WTC11 (cell line): ENCODE results near the gene FLT4. TPM values are rescaled to one million over a fixed set of nuclear protein-coding genes. Genes with fewer than 3 reads are reported as not detected.

Experiments
- ATAC-seq: fragments of 200-7000 bp; cut with Tn5 transposase; 2 replicates; pipeline ENCODE4 v1.10.0; 2021; ENCODE audit warnings: mild to moderate bottlenecking, moderate library complexity
- Bru-seq: library from RNA; stranded (reverse); fragments of 400-500 nt; gene quantifications from one replicate; lab custom pipeline; 2021; lab: Mats Ljungman, UMichigan
- CTCF ChIA-PET: fragments of 300-600 bp; sonication (Branson Sonifier 250); formaldehyde crosslinking; loops from one replicate; lab custom pipeline; 2021; ENCODE audit warnings: antibody characterized with exemption; lab: Charles Lee
- POLR2A ChIA-PET: fragments of 350-600 bp; sonication (Branson Sonifier 250); formaldehyde crosslinking; loops from one replicate; lab custom pipeline; 2021; ENCODE audit warnings: antibody characterized with exemption; lab: Charles Lee
- DNase-seq: peaks from one replicate; pipeline ENCODE4 v3.0.0; 2021; ENCODE audit warnings: low spot score
- H3K27ac Mint-ChIP-seq: 2 replicates; pipeline ENCODE4 v1.8.0; 2021; ENCODE audit warnings: mixed read lengths
- H3K27me3 Mint-ChIP-seq: 2 replicates; pipeline ENCODE4 v1.8.0; 2021; ENCODE audit warnings: low read depth, mild to moderate bottlenecking, moderate library complexity, mixed read lengths
- H3K36me3 Mint-ChIP-seq: 2 replicates; pipeline ENCODE4 v1.8.0; 2021; ENCODE audit warnings: mixed read lengths
- H3K4me1 Mint-ChIP-seq: 2 replicates; pipeline ENCODE4 v1.8.0; 2022; ENCODE audit warnings: mixed read lengths
- H3K4me3 Mint-ChIP-seq: 2 replicates; pipeline ENCODE4 v1.8.0; 2021; ENCODE audit warnings: mild to moderate bottlenecking, moderate library complexity, mixed read lengths
- H3K9me3 Mint-ChIP-seq: 2 replicates; pipeline ENCODE4 v1.8.0; 2021; ENCODE audit warnings: mixed read lengths
- ATF3 ChIP-seq: sonication (generic); formaldehyde crosslinking; conservative IDR thresholded peaks from 2 replicates; pipeline ENCODE4 v1.8.1; 2022; ENCODE audit warnings: mild to moderate bottlenecking, missing genetic modification reagents
- CDX4 ChIP-seq: fragments of 250-450 bp; sonication (Bioruptor Pico); IDR thresholded peaks from 2 replicates; pipeline ENCODE4 v1.9.0; 2021; ENCODE audit warnings: moderate library complexity, mild to moderate bottlenecking, inconsistent platforms, borderline replicate concordance
- E2F4 ChIP-seq: sonication (generic); formaldehyde crosslinking; IDR thresholded peaks from 2 replicates; pipeline ENCODE4 v1.8.1; 2022; ENCODE audit warnings: low read depth, mild to moderate bottlenecking, moderate library complexity, missing genetic modification reagents, borderline replicate concordance
- ESRRA ChIP-seq: sonication (generic); formaldehyde crosslinking; IDR thresholded peaks from 2 replicates; pipeline ENCODE4 v1.8.1; 2022; ENCODE audit warnings: mild to moderate bottlenecking, missing genetic modification reagents, borderline replicate concordance
- ETV6 ChIP-seq: sonication (generic); formaldehyde crosslinking; IDR thresholded peaks from 2 replicates; pipeline ENCODE4 v1.8.1; 2022; ENCODE audit warnings: mild to moderate bottlenecking, missing genetic modification reagents
- FOXK1 ChIP-seq: sonication (generic); formaldehyde crosslinking; IDR thresholded peaks from 2 replicates; pipeline ENCODE4 v1.8.0; 2022; ENCODE audit warnings: mild to moderate bottlenecking, moderate library complexity, missing genetic modification reagents
- GTF2I ChIP-seq: fragments of 250-450 bp; sonication (Bioruptor Pico); conservative IDR thresholded peaks from 2 replicates; pipeline ENCODE4 v1.4.0; 2021; ENCODE audit warnings: mild to moderate bottlenecking
- HMGXB4 ChIP-seq: sonication (generic); formaldehyde crosslinking; IDR thresholded peaks from 2 replicates; pipeline ENCODE4 v1.8.1; 2023; ENCODE audit warnings: mild to moderate bottlenecking, moderate library complexity, missing genetic modification reagents
- MAX ChIP-seq: sonication (generic); formaldehyde crosslinking; IDR thresholded peaks from 2 replicates; pipeline ENCODE4 v1.8.0; 2022; ENCODE audit warnings: mild to moderate bottlenecking, missing genetic modification reagents
- MXD4 ChIP-seq: fragments of 250-450 bp; sonication (Bioruptor Pico); IDR thresholded peaks from 2 replicates; pipeline ENCODE4 v1.8.0; 2021; ENCODE audit warnings: mild to moderate bottlenecking, moderate library complexity, borderline replicate concordance
- PREB ChIP-seq: sonication (generic); formaldehyde crosslinking; IDR thresholded peaks from 2 replicates; pipeline ENCODE4 v1.8.1; 2022; ENCODE audit warnings: mild to moderate bottlenecking, missing genetic modification reagents, moderate library complexity, borderline replicate concordance
- ZNF138 ChIP-seq: sonication (generic); formaldehyde crosslinking; conservative IDR thresholded peaks from 2 replicates; pipeline ENCODE4 v1.8.1; 2022; ENCODE audit warnings: mild to moderate bottlenecking, moderate library complexity, missing genetic modification reagents
- ZNF232 ChIP-seq: sonication (generic); formaldehyde crosslinking; IDR thresholded peaks from 2 replicates; pipeline ENCODE4 v1.8.0; 2022; ENCODE audit warnings: mild to moderate bottlenecking, missing genetic modification reagents
- ZNF416 ChIP-seq: fragments of 250-450 bp; sonication (Bioruptor Pico); IDR thresholded peaks from 2 replicates; pipeline ENCODE4 v1.9.0; 2021; ENCODE audit warnings: mild to moderate bottlenecking, inconsistent platforms
- ZNF423 ChIP-seq: fragments of 250-450 bp; sonication (Bioruptor Pico); IDR thresholded peaks from 2 replicates; pipeline ENCODE4 v2.1.2; 2022; ENCODE audit warnings: mild to moderate bottlenecking, moderate library complexity
- ZNF532 ChIP-seq: fragments of 250-450 bp; sonication (Bioruptor Pico); IDR thresholded peaks from 2 replicates; pipeline ENCODE4 v1.9.0; 2021; ENCODE audit warnings: mild to moderate bottlenecking, borderline replicate concordance
- ZNF671 ChIP-seq: fragments of 250-450 bp; sonication (Bioruptor Pico); IDR thresholded peaks from 2 replicates; pipeline ENCODE4 v1.8.0; 2021; ENCODE audit warnings: mild to moderate bottlenecking
- long read RNA-seq, 3 experiments: library from RNA in 1 of 3; library from capped mRNA in 1 of 3; library from polyadenylated mRNA in 1 of 3; unstranded in 2 of 3; stranded (forward) in 1 of 3; transcript quantifications; one replicate each; pipeline ENCODE4 v2.0.0, GENCODE V29; 2021
- total RNA-seq: library from RNA; stranded (reverse); gene quantifications from 3 replicates; pipeline ENCODE4 v1.2.3, GENCODE V29; 2021

Gene FLT4
- total RNA-seq (11.0 to 12.7 TPM (median 12.4 TPM) in 3 replicates), Bru-seq, nascent RNA (percentile 29 among the genes with signal in this experiment)
- long read RNA-seq, experiment 1, full-length matches to known transcripts, result 10 of 38 reads
- long read RNA-seq, experiment 1, partial matches to known transcripts, result 12 of 38 reads
- long read RNA-seq, experiment 1, other reads (novel, unspliced or antisense), result 16 of 38 reads
- long read RNA-seq, experiment 2, partial matches to known transcripts, result 7 of 10 reads
- long read RNA-seq, experiment 2, other reads (novel, unspliced or antisense), result 3 of 10 reads
- long read RNA-seq, experiment 3, partial matches to known transcripts, result 5 of 8 reads
- long read RNA-seq, experiment 3, other reads (novel, unspliced or antisense), result 3 of 8 reads

GRCh38 chr5:180649297-180650039, at the start of gene FLT4:
Gene FLT4 (minus strand): TSS chr5:180649600. CDS start chr5:180649545, 55 bp downstream.
- Mint-ChIP-seq H3K9me3 (no peaks in the 10 kb centered on the region), H3K4me1 (peaks cover 9% of the 10 kb centered on the region), H3K27ac (no peak within 1 kb of the TSS), H3K4me3 (peak within 1 kb of the TSS; percentile 83)
- ChIA-PET POLR2A (no interaction called here), CTCF (interaction anchor here (0.7 to 5.4 kb wide), 10 partner anchors 9 to 250 kb away, joined by 3 to 56 read pairs (median 3); no protein-coding TSS in a partner anchor)
- peak; percentile 36 for DNase-seq
- 0 out of 2 replicates have a peak, but pooled peaks have one; percentile 7 for TF ChIP-seq E2F4 (CRISPR knock-in tag)
- TF ChIP-seq ZNF423 (CRISPR knock-in tag), result peak; percentile 79
- TF ChIP-seq ZNF232 (CRISPR knock-in tag), result no peak; the same call in 1 of the 2 replicates
- TF ChIP-seq, all 79 proteins: peak for 2
- Mint-ChIP-seq H3K27me3 (peaks cover 52% of the 10 kb centered on the region), H3K36me3 (no peaks in the 10 kb centered on the region)
- ATAC-seq, result no peak

GRCh38 chr5:180699042-180699441, 49.6 kb upstream of the FLT4 start:
- TF ChIP-seq ZNF671 (CRISPR knock-in tag) (no peak), MXD4 (CRISPR knock-in tag) (no peak), PREB (CRISPR knock-in tag) (no peak), FOXK1 (CRISPR knock-in tag) (no peak), ETV6 (CRISPR knock-in tag) (no peak), MAX (CRISPR knock-in tag) (no peak), ESRRA (CRISPR knock-in tag) (no peak), GTF2I (CRISPR knock-in tag) (no peak), ZNF138 (CRISPR knock-in tag) (no peak), ZNF416 (CRISPR knock-in tag) (no peak), ZNF532 (CRISPR knock-in tag) (no peak), ATF3 (CRISPR knock-in tag) (no peak), CDX4 (no peak), E2F4 (CRISPR knock-in tag) (no peak), HMGXB4 (CRISPR knock-in tag) (no peak)
- H3K4me3 Mint-ChIP-seq, result no peak overlapping the region
- peaks cover 55% of the 10 kb centered on the region for H3K9me3 Mint-ChIP-seq
- no peak overlapping the region for H3K27ac Mint-ChIP-seq
- no peak for ATAC-seq
- peaks cover 21% of the 10 kb centered on the region for H3K36me3 Mint-ChIP-seq
- no peaks in the 10 kb centered on the region; the same call in 1 of the 2 replicates for H3K27me3 Mint-ChIP-seq
- POLR2A ChIA-PET, result no interaction called here
- H3K4me1 Mint-ChIP-seq, result 0 out of 2 replicates have a peak, but pooled peaks cover 4% of the 10 kb centered on the region
- DNase-seq, result no peak
- CTCF ChIA-PET, result no interaction called here
